Psoas muscle (tissue), 8 donors: ENCODE measurements around the gene RTN3. TPM values are rescaled to one million over a fixed set of nuclear protein-coding genes. Genes with fewer than 3 reads are reported as not detected.

Source experiments
- ATAC-seq, 4 donors: fragments of 200-7000 bp; cut with Tn5 transposase; one replicate each; pipeline ENCODE4 v1.9.1; 2020; ENCODE audit warnings: moderate library complexity in 3 of 4, mild to moderate bottlenecking in 2 of 4
- DNase-seq, 2 donors: peaks; one replicate each; pipeline ENCODE4 v3.0.0-alpha.2; 2020
- H3K27ac ChIP-seq: fragments of 200-600 bp; one replicate; pipeline ENCODE4 v1.8.0; 2022
- H3K27me3 ChIP-seq, 3 donors: fragments of 200-600 bp in 1 of 3; one replicate each; pipeline versions ENCODE4 v1.6.1 to v1.8.0; 2013 to 2022; ENCODE audit warnings: low read length in 2 of 3, mild to moderate bottlenecking in 2 of 3, moderate library complexity in 1 of 3; ENCODE audit not compliant: insufficient read depth in 3 of 3
- H3K36me3 ChIP-seq, 2 donors: fragments of 200-600 bp in 1 of 2; one replicate each; pipeline versions ENCODE4 v1.6.1 to v1.8.0; 2013 to 2022; ENCODE audit warnings: low read depth in 1 of 2, mild to moderate bottlenecking in 1 of 2, moderate library complexity in 1 of 2; ENCODE audit not compliant: insufficient read depth in 1 of 2
- H3K4me1 ChIP-seq: fragments of 200-600 bp; one replicate; pipeline ENCODE4 v1.8.0; 2022
- H3K4me3 ChIP-seq: fragments of 200-600 bp; one replicate; pipeline ENCODE4 v1.8.0; 2022; ENCODE audit warnings: mild to moderate bottlenecking
- H3K9me3 ChIP-seq: fragments of 200-600 bp; one replicate; pipeline ENCODE4 v1.8.0; 2022
- WGBS, 3 donors: extraction: QIAGEN DNeasy Blood & Tissue Kit; methylation state at CpG; one replicate each; pipeline versions ENCODE4 v1.1.6 to v1.1.7; 2013; 5-methylcytosine and 5-hydroxymethylcytosine counted together
- intact Hi-C, 2 donors: fragments of 100-400 bp; cut with DNase I; formaldehyde crosslinking; loops; one replicate each; pipeline versions ENCODE4 v1.11.0 to v1.14.2; 2022
- polyA plus RNA-seq, 3 donors: library from polyadenylated mRNA; stranded (reverse); fragments of 200-250 nt; gene quantifications; one replicate each; pipeline ENCODE4 v1.2.3, GENCODE V29; 2013
- total RNA-seq, 4 donors: library from RNA; stranded (reverse); fragmentation: NEBNext Ultra II Directional in 2 of 4; extraction: Animal tissue kit (Norgen Biotek cat#: 25700) in 2 of 4; gene quantifications; one replicate each; pipeline versions ENCODE4 v1.2.1 to v1.2.4, GENCODE V29; 2021 to 2023
- TF ChIP-seq, protein P1 (sequence below): fragments of 200-600 bp; IDR thresholded peaks from one replicate; pipeline ENCODE4 v1.8.0; 2022; ENCODE audit warnings: antibody characterized with exemption
- donor health status: healthy with polysubstance abuse.
- donor health status: DM: no; HTN: no; CAD: no; lungs with moderate emphysema.
- donor health status: Bipolar disorder and iron deficiency.
- donor health status: healthy.
- donor health status: DM: yes; HTN: yes; CAD: no.
- donor health status: DM: no; HTN: no; CAD: no.
- donor health status: DM: no; HTN: no; CAD: no.
- donor health status: DM: yes; HTN: yes; CAD: no.

The RTN3 gene
- total and polyA plus RNA-seq, 7 donors: 35.3 to 162 (median 67.4) TPM

DNA sequence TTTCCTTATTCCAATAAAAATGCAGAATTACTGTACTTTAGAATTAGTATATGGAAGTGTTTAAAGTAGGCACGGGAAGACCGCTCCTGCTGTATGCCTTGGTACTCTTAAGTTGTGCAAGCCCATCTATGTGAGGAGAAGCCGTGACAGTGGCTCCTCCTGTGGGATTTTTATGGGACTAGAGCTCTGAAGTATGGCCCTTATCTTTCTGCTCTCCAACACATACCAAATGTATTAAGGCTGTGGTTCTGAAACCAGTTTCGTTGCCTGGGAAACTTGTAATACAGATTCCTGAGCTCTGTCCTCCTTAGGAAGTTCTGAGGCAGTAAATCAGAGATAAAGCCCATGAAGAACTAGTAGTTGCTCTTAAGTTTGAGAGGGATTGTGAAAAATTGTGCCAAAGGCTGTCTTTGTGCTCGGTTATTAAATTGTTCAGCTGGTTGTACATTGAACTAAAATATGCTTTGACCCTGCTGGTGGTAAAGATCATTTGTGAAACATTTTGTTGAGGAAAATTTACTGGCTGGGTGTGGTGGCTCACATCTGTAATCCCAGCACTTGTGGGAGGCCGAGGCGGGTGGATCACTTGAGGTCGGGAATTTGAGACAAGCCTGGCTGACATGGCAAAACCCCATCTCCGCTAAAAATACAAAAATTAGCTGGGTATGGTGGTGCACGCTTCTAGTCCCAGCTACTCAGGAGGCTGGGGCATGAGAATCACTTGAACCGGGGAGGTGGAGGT is 29.3 kb downstream of the RTN3 start:
- no peak overlapping the region for H3K27ac ChIP-seq
- intact Hi-C loops: no loop called here
- no peaks in the 10 kb centered on the region for H3K9me3 ChIP-seq
- H3K4me3 ChIP-seq: no peak overlapping the region
- ATAC-seq (no peak), DNase-seq (no peak)
- no peaks in the 10 kb centered on the region for H3K27me3 ChIP-seq
- peaks cover 0 to 46% of the 10 kb centered on the region in 2 donors for H3K36me3 ChIP-seq
- TF ChIP-seq, protein P1, sequence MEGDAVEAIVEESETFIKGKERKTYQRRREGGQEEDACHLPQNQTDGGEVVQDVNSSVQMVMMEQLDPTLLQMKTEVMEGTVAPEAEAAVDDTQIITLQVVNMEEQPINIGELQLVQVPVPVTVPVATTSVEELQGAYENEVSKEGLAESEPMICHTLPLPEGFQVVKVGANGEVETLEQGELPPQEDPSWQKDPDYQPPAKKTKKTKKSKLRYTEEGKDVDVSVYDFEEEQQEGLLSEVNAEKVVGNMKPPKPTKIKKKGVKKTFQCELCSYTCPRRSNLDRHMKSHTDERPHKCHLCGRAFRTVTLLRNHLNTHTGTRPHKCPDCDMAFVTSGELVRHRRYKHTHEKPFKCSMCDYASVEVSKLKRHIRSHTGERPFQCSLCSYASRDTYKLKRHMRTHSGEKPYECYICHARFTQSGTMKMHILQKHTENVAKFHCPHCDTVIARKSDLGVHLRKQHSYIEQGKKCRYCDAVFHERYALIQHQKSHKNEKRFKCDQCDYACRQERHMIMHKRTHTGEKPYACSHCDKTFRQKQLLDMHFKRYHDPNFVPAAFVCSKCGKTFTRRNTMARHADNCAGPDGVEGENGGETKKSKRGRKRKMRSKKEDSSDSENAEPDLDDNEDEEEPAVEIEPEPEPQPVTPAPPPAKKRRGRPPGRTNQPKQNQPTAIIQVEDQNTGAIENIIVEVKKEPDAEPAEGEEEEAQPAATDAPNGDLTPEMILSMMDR: no peak
- H3K4me1 ChIP-seq: peaks cover 9% of the 10 kb centered on the region
- 78 to 91% (median 82%) methylated on average over 11 of the region's 11 CpGs for WGBS, 3 donors

DNA sequence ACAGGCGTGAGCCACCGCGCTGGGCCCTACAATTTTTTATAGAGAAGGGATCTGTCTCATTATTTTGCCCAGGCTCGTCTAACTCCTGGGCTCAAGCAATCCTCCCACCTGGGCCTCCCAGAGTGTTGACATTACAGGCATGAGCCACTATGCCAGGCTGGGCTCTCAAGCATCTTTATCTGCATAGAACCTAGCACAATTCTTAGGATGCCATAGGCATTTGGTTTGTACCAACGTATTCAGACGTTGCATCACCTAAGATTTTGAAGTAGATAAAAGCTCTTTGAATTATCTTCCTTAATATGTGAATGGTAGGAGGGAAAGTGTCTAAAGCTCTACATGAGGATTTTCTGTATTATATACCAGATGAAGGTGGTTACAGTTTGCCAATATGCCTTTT is 30.5 kb downstream of the RTN3 start:
- no peak overlapping the region for H3K27ac ChIP-seq
- intact Hi-C loops: no loop called here
- 90 to 91% (median 90%) methylated on average over 6 of the region's 6 CpGs for WGBS, 3 donors
- no peaks in the 10 kb centered on the region for H3K27me3 ChIP-seq
- H3K36me3 ChIP-seq: peaks cover 0 to 39% of the 10 kb centered on the region in 2 donors
- TF ChIP-seq, protein P1: no peak
- DNase-seq (no peak), ATAC-seq (no peak)
- peaks cover 9% of the 10 kb centered on the region for H3K4me1 ChIP-seq
- no peak overlapping the region for H3K4me3 ChIP-seq
- H3K9me3 ChIP-seq: no peaks in the 10 kb centered on the region

DNA sequence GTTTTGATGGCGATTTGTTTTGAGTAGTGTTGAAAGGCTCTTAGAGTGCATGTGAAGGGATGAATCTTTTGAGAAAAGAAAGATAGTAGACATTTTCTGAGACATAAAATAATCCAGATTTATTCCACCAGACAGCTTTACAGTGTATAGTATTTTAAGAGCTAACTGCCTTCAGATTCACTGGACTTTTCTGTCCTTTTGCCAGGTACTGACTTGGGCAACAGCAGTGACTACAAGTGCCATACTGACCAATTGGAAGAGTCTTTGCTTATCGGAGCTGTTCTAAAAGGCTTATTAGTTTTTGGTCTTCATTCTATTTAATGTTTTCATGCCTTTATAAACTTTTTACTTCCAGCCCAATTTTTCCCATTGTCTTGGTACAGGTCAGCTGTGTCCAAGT is 32.5 kb downstream of the RTN3 start:
- peak in 2 of 4 donors; percentile 54 to 72 for ATAC-seq
- H3K9me3 ChIP-seq: no peaks in the 10 kb centered on the region
- no peak for DNase-seq
- 71 to 83% (median 74%) methylated on average over 2 of the region's 2 CpGs for WGBS, 3 donors
- peaks cover 0 to 27% of the 10 kb centered on the region in 2 donors for H3K36me3 ChIP-seq
- H3K4me3 ChIP-seq: no peak overlapping the region
- no peak overlapping the region for H3K27ac ChIP-seq
- no peaks in the 10 kb centered on the region for H3K4me1 ChIP-seq
- TF ChIP-seq, protein P1: no peak
- no peaks in the 10 kb centered on the region for H3K27me3 ChIP-seq
- intact Hi-C loops: no loop called here

DNA sequence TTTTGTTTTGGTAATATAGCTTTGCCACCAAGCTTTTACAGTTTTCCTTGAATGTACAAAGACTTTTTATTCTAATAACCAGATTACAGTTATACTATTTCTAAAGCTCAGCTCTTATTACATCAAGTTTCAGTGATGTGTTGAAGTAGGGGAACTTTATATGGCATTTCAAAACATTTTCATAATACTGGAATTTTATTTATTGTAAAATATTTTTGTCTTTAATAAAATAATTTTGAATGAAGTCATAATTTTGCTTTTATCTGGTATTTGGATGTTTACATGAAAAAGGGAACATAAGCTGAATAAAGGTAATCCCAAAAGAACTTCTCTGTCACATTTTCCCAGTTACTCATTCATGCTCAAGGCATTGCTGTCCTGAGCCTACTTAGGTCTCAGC is 34.7 kb downstream of the RTN3 start:
- ATAC-seq (no peak), DNase-seq (no peak)
- intact Hi-C loops: no loop called here
- Histone ChIP-seq H3K4me3 (no peak overlapping the region), H3K27me3 (no peaks in the 10 kb centered on the region), H3K36me3 (peaks cover 0 to 39% of the 10 kb centered on the region in 2 donors), H3K9me3 (no peaks in the 10 kb centered on the region), H3K4me1 (no peaks in the 10 kb centered on the region), H3K27ac (no peak overlapping the region)
- TF ChIP-seq, protein P1: no peak

DNA sequence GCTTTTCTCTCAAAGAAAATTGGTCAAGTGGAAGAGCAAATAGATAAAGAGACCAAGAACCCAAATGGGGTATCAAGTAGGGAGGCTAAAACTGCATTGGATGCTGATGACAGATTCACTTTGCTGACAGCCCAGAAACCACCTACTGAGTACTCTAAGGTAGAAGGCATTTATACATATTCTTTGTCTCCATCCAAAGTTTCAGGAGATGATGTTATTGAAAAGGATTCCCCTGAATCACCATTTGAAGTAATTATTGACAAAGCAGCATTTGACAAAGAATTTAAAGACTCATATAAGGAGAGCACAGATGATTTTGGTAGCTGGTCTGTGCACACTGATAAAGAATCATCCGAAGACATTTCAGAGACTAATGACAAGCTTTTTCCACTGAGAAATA is 37.7 kb downstream of the RTN3 start:
- WGBS, 3 donors: 82 to 90% (median 88%) methylated on average over 1 of the region's 1 CpG
- H3K27me3 ChIP-seq: no peaks in the 10 kb centered on the region
- peaks cover 0 to 35% of the 10 kb centered on the region in 2 donors for H3K36me3 ChIP-seq
- DNase-seq: no peak
- intact Hi-C loops: no loop called here
- no peaks in the 10 kb centered on the region for H3K9me3 ChIP-seq
- no peak overlapping the region for H3K4me3 ChIP-seq
- TF ChIP-seq, protein P1: no peak
- no peaks in the 10 kb centered on the region for H3K4me1 ChIP-seq
- no peak overlapping the region for H3K27ac ChIP-seq
- ATAC-seq: no peak
